Measurements from ENCODE around the gene GPR108. TPM values are rescaled to one million over a fixed set of nuclear protein-coding genes. Genes with fewer than 3 reads are reported as not detected.

Gene GPR108
- total and polyA plus RNA-seq, 2 of the 13 experiments (the other 11 are each of a cell fraction or from before 2014, with no cell fraction given): 36.4 to 63.0 TPM

DNA sequence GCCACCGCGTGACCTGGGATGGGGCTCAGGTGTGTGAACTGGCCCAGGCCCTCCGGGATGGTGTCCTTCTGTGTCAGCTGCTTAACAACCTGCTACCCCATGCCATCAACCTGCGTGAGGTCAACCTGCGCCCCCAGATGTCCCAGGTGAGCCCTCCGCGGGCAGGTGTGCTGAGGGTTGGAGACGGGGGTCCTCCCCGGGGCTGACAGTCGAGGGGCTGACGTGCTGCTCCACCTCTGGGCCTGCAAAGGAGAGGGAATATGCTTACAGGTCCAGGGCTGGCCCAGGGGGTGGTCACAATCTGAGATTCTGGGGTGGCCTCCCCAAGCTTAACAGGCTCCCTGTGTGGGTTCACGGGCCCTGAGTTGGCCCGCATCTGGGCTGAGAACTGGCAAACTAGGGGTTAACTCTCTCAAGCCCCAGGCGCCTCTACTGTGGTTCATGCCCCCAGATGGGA lies 35.5 kb upstream of the GPR108 start:
- no peak overlapping the region for H3K27ac ChIP-seq (ENCODE audit: extremely low read length, insufficient read depth, low read length)
- DNase-seq (ENCODE audit: low spot score) (no peak), FAIRE-seq (no peak), ATAC-seq (no peak)
- no TSS peak for BruUV-seq (replicated peaks)
- H3K9ac ChIP-seq (ENCODE audit: insufficient read depth, low read depth, low read length): no peak overlapping the region
- 59% methylated on average over 7 of the region's 14 CpGs for WGBS (ENCODE audit: low lambda C conversion rate)
- intact Hi-C loops (cut with micrococcal nuclease; ENCODE audit: unreplicated experiment) (no loop called here), in situ Hi-C loops (cut with HindIII; ENCODE audit: extremely low pct_ligation_motif_present, low pct_unique_long_range_greater_than_20kb) (no loop called here)
- CTCF ChIA-PET (ENCODE audit: low intra/inter-chr PET ratio, low total read pairs): no interaction called here
- peaks cover 2% of the 10 kb centered on the region; the same call in 1 of the 2 replicates for H3K4me1 ChIP-seq (ENCODE audit: insufficient read depth, low read length)
- no peaks in the 10 kb centered on the region for H3K9me3 ChIP-seq (ENCODE audit: low read length)
- POLR2A ChIA-PET: no interaction called here
- H2AFZ ChIP-seq (ENCODE audit: low read length): no peak overlapping the region
- no peak overlapping the region for H3K4me2 ChIP-seq (ENCODE audit: low read depth, low read length)
- no peaks in the 10 kb centered on the region for H4K20me1 ChIP-seq (ENCODE audit: insufficient read depth, low read length)
- H3K27me3 ChIP-seq (ENCODE audit: control insufficient read depth in 1 of 2, insufficient read depth in 2 of 2, low read length in 2 of 2): no peaks in the 10 kb centered on the region
- H3K4me3 ChIP-seq (replicated peaks in 1 of 3; ENCODE audit: insufficient read depth in 1 of 3, low read depth in 2 of 3, low read length in 3 of 3): no peak overlapping the region
- no peaks in the 10 kb centered on the region for H3K36me3 ChIP-seq (replicated peaks in 1 of 2; ENCODE audit: control insufficient read depth in 1 of 2, insufficient read depth in 2 of 2, low read length in 2 of 2)
- H3K79me2 ChIP-seq (ENCODE audit: insufficient read depth, low read length): no peaks in the 10 kb centered on the region
- TF ChIP-seq, protein P1, sequence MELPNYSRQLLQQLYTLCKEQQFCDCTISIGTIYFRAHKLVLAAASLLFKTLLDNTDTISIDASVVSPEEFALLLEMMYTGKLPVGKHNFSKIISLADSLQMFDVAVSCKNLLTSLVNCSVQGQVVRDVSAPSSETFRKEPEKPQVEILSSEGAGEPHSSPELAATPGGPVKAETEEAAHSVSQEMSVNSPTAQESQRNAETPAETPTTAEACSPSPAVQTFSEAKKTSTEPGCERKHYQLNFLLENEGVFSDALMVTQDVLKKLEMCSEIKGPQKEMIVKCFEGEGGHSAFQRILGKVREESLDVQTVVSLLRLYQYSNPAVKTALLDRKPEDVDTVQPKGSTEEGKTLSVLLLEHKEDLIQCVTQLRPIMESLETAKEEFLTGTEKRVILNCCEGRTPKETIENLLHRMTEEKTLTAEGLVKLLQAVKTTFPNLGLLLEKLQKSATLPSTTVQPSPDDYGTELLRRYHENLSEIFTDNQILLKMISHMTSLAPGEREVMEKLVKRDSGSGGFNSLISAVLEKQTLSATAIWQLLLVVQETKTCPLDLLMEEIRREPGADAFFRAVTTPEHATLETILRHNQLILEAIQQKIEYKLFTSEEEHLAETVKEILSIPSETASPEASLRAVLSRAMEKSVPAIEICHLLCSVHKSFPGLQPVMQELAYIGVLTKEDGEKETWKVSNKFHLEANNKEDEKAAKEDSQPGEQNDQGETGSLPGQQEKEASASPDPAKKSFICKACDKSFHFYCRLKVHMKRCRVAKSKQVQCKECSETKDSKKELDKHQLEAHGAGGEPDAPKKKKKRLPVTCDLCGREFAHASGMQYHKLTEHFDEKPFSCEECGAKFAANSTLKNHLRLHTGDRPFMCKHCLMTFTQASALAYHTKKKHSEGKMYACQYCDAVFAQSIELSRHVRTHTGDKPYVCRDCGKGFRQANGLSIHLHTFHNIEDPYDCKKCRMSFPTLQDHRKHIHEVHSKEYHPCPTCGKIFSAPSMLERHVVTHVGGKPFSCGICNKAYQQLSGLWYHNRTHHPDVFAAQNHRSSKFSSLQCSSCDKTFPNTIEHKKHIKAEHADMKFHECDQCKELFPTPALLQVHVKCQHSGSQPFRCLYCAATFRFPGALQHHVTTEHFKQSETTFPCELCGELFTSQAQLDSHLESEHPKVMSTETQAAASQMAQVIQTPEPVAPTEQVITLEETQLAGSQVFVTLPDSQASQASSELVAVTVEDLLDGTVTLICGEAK (IDR thresholded peaks at IDR 0.05): no peak
- TF ChIP-seq, protein P1 (CRISPR knock-in tag; IDR thresholded peaks at IDR 0.05): no peak
- TF ChIP-seq, protein P2, sequence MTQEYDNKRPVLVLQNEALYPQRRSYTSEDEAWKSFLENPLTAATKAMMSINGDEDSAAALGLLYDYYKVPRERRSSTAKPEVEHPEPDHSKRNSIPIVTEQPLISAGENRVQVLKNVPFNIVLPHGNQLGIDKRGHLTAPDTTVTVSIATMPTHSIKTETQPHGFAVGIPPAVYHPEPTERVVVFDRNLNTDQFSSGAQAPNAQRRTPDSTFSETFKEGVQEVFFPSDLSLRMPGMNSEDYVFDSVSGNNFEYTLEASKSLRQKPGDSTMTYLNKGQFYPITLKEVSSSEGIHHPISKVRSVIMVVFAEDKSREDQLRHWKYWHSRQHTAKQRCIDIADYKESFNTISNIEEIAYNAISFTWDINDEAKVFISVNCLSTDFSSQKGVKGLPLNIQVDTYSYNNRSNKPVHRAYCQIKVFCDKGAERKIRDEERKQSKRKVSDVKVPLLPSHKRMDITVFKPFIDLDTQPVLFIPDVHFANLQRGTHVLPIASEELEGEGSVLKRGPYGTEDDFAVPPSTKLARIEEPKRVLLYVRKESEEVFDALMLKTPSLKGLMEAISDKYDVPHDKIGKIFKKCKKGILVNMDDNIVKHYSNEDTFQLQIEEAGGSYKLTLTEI (CRISPR knock-in tag; conservative IDR thresholded peaks at IDR 0.05): no peak
- TF ChIP-seq ZNF383 (CRISPR knock-in tag; IDR thresholded peaks at IDR 0.05; ENCODE audit: borderline replicate concordance): no peak
- no peak for TF ChIP-seq RFX5 (IDR thresholded peaks at IDR 0.05; ENCODE audit: low read depth, low read length)
- TF ChIP-seq, protein P3, sequence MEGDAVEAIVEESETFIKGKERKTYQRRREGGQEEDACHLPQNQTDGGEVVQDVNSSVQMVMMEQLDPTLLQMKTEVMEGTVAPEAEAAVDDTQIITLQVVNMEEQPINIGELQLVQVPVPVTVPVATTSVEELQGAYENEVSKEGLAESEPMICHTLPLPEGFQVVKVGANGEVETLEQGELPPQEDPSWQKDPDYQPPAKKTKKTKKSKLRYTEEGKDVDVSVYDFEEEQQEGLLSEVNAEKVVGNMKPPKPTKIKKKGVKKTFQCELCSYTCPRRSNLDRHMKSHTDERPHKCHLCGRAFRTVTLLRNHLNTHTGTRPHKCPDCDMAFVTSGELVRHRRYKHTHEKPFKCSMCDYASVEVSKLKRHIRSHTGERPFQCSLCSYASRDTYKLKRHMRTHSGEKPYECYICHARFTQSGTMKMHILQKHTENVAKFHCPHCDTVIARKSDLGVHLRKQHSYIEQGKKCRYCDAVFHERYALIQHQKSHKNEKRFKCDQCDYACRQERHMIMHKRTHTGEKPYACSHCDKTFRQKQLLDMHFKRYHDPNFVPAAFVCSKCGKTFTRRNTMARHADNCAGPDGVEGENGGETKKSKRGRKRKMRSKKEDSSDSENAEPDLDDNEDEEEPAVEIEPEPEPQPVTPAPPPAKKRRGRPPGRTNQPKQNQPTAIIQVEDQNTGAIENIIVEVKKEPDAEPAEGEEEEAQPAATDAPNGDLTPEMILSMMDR (CRISPR knock-in tag; IDR thresholded peaks at IDR 0.05): no peak
